T-helper 2 cell treated with Interferon-gamma antibody and Interleukin-4, amounts not matched to agents 5 μg/mL and 100 μg/mL, for 36 hours (primary cell): ENCODE data around the gene HMCN2.

Experiments
- DNase-seq: peaks from one replicate; pipeline ENCODE4 v3.0.0; 2021; ENCODE audit warnings: low spot score
- H3K27ac Mint-ChIP-seq: one replicate; pipeline ENCODE4 v1.8.0; 2021; ENCODE audit warnings: mild to moderate bottlenecking, mixed read lengths
- H3K27me3 Mint-ChIP-seq: one replicate; pipeline ENCODE4 v1.8.0; 2021; ENCODE audit warnings: low read depth, mixed read lengths
- H3K36me3 Mint-ChIP-seq: one replicate; pipeline ENCODE4 v1.8.0; 2021; ENCODE audit warnings: low read depth, mixed read lengths
- H3K4me1 Mint-ChIP-seq: one replicate; pipeline ENCODE4 v1.8.0; 2021; ENCODE audit warnings: low read depth, mixed read lengths
- H3K4me3 Mint-ChIP-seq: one replicate; pipeline ENCODE4 v1.8.0; 2022; ENCODE audit warnings: mild to moderate bottlenecking, moderate library complexity, mixed read lengths
- H3K9me3 Mint-ChIP-seq: one replicate; pipeline ENCODE4 v1.8.0; 2021; ENCODE audit warnings: mixed read lengths

The HMCN2 gene

DNA sequence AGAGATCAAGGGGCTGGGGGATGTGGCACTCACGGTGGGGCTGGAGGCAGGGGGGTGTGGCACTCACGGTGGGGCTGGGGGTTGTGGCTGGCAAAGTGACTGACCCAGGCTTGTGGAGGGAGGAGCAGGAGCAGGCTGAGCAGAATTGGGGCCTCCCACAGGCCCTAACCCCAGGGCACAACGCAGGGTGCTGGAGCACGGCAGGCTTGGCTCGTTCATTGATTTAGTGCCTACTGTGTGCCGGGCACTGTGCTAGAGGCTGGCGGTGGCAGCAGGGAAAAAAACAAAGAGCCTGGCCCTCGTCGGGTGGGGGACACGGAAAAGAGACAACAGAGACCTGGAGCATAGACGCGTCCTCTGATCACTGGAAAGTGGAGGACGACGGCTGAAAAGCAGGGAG lies 80.9 kb downstream of the HMCN2 start:
- no peaks in the 10 kb centered on the region for H3K9me3 Mint-ChIP-seq
- no peak for DNase-seq
- no peak overlapping the region for H3K27ac Mint-ChIP-seq
- H3K4me3 Mint-ChIP-seq, result no peak overlapping the region
- no peaks in the 10 kb centered on the region for H3K27me3 Mint-ChIP-seq
- H3K36me3 Mint-ChIP-seq, result no peaks in the 10 kb centered on the region
- no peaks in the 10 kb centered on the region for H3K4me1 Mint-ChIP-seq

DNA sequence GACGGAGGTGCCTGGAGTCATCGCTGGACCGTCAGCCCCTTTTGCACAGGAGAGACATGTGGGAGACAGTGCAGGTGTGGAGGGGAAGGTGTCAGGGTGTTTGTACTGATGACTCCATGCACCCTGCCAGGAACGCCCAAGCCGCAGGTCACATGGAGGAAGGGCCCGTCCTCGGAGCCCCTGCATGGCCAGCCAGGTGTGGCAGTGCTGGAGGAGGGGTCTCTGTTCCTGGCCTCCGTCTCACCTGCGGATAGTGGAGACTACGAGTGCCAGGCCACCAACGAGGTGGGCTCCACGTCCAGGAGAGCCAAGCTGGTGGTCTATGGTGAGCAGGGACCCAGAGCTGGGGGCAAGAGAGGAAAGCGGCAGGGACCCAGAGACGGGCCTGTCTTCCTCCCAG lies 81.5 kb downstream of the HMCN2 start:
- Mint-ChIP-seq H3K27me3 (no peaks in the 10 kb centered on the region), H3K4me1 (no peaks in the 10 kb centered on the region), H3K36me3 (no peaks in the 10 kb centered on the region), H3K4me3 (no peak overlapping the region), H3K9me3 (no peaks in the 10 kb centered on the region), H3K27ac (no peak overlapping the region)
- DNase-seq, result no peak

DNA sequence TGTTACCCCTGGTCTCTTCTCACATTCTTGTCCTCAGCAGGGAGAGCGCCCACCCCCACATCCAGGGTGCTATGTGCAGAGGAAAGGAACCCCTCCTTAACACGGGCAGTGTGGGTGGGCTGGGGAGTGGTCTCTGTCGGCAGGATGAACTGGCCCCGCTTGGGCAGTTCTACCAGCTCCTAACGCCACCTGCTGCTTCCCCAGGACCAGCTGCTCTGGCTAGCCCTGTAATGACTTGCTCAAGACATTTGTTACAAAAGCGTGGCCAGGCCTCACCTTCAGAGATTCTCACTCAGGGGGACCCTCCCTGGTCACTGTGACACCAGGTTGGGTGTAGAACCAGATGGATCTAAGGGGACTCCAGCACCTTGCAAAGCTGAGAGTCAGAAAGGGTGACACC lies 82.4 kb downstream of the HMCN2 start:
- Mint-ChIP-seq H3K4me3 (no peak overlapping the region), H3K36me3 (no peaks in the 10 kb centered on the region), H3K27ac (no peak overlapping the region), H3K9me3 (no peaks in the 10 kb centered on the region), H3K27me3 (no peaks in the 10 kb centered on the region), H3K4me1 (no peaks in the 10 kb centered on the region)
- no peak for DNase-seq

DNA sequence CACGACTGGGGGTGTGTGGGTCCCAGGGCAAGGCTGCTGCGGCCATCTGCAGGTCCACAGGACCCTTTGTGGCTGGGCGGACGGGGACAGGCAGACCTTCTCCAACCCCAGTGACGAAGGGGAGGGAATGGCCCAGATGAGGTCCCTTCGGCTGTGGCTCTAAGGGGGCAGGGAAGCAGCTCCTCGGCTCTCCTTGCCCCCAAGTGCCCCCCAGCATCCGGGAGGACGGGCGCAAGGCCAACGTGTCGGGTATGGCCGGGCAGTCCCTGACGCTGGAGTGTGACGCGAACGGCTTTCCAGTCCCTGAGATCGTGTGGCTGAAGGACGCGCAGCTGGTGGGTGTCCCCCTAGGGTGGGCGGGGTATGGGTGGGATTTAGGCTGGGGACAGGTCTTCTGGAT lies 82.8 kb downstream of the HMCN2 start:
- no peak for DNase-seq
- H3K4me1 Mint-ChIP-seq, result no peaks in the 10 kb centered on the region
- no peak overlapping the region for H3K27ac Mint-ChIP-seq
- no peaks in the 10 kb centered on the region for H3K36me3 Mint-ChIP-seq
- H3K4me3 Mint-ChIP-seq, result no peak overlapping the region
- H3K27me3 Mint-ChIP-seq, result no peaks in the 10 kb centered on the region
- H3K9me3 Mint-ChIP-seq, result no peaks in the 10 kb centered on the region

DNA sequence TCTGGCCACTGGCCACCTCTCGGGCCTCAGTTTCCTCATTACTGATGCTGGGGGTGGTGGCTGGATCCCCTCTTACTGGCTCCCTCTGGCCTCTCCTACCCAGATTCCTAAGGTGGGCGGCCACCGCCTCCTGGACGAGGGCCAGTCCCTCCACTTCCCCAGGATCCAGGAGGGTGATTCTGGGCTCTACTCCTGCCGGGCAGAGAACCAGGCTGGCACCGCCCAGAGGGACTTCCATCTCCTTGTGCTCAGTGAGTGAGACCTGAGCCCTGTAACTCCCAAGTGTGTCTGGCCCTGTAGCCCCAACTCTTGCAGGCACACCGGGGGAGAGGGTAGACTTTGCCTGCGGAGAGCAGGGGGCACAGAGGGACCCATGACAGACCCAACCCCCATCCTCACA lies 83.3 kb downstream of the HMCN2 start:
- H3K4me1 Mint-ChIP-seq, result no peaks in the 10 kb centered on the region

DNA sequence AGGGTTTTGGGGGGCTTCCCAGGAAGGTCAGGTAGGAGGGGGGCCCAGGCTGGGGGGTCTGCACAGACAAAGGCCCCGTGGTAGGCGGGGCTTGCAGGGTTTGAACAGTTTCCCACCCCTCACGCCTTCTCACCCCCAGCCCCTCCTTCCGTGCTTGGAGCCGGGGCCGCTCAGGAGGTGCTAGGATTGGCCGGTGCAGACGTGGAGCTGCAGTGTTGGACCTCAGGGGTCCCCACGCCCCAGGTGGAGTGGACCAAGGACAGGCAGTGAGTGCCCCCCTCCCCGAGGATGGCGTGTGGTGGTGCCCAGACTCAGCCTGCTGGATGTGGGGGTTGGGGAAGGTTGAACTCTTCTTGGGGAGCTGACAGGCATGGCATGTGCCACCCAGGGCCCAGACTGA lies 83.8 kb downstream of the HMCN2 start:
- H3K27me3 Mint-ChIP-seq, result no peaks in the 10 kb centered on the region
- H3K4me3 Mint-ChIP-seq, result no peak overlapping the region
- no peak overlapping the region for H3K27ac Mint-ChIP-seq
- no peaks in the 10 kb centered on the region for H3K4me1 Mint-ChIP-seq
- DNase-seq, result no peak
- H3K9me3 Mint-ChIP-seq, result no peaks in the 10 kb centered on the region
- no peaks in the 10 kb centered on the region for H3K36me3 Mint-ChIP-seq

More for the DNA sequence above, 83.3 kb downstream of the HMCN2 start:
- H3K4me3 Mint-ChIP-seq, result no peak overlapping the region
- no peak for DNase-seq
- H3K9me3 Mint-ChIP-seq, result no peaks in the 10 kb centered on the region
- H3K27me3 Mint-ChIP-seq, result no peaks in the 10 kb centered on the region
- no peak overlapping the region for H3K27ac Mint-ChIP-seq
- no peaks in the 10 kb centered on the region for H3K36me3 Mint-ChIP-seq

DNA sequence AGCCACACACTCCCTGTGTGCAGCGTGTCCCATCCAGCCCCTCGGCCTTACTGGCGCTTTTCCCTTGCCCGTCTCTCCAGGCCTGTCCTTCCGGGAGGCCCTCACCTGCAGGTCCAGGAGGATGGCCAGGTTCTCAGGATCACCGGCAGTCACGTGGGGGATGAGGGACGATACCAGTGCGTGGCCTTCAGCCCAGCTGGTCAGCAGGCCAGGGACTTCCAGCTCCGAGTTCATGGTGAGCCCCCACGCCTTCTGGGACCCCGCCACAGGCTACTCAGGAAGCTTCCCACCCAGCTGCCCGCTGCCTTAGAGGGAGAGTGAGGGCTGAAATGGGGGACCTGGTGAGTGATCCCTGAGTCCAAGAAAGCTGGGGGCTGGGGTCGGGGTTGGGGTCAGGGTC lies 85.8 kb downstream of the HMCN2 start:
- Mint-ChIP-seq H3K27ac (no peak overlapping the region), H3K4me3 (no peak overlapping the region), H3K36me3 (no peaks in the 10 kb centered on the region)

DNA sequence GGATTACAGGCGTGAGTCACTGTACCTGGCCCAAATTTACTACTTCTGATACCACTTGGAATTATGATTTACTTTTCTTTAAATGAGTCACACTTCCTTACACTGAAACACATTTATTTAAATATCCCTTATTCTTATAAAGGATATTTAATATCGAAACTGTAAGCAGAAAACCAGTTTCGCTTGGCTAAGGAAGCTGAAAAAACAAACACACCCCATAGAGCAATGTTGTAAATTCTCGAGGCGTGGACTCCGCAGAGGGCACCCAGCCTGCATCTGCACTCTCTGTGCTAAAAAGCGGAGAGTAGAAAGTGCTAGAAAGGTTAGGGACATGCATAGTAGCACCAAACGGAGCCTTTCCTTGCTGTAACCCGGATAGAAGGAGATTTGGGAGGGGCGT lies 86.5 kb downstream of the HMCN2 start:
- no peak overlapping the region for H3K27ac Mint-ChIP-seq
- H3K4me1 Mint-ChIP-seq, result no peaks in the 10 kb centered on the region
- no peaks in the 10 kb centered on the region for H3K36me3 Mint-ChIP-seq
- DNase-seq, result no peak
- H3K27me3 Mint-ChIP-seq, result no peaks in the 10 kb centered on the region
- H3K9me3 Mint-ChIP-seq, result no peaks in the 10 kb centered on the region
- no peak overlapping the region for H3K4me3 Mint-ChIP-seq

More for the DNA sequence above, 85.8 kb downstream of the HMCN2 start:
- no peaks in the 10 kb centered on the region for H3K9me3 Mint-ChIP-seq
- no peaks in the 10 kb centered on the region for H3K4me1 Mint-ChIP-seq
- DNase-seq, result no peak
- no peaks in the 10 kb centered on the region for H3K27me3 Mint-ChIP-seq

DNA sequence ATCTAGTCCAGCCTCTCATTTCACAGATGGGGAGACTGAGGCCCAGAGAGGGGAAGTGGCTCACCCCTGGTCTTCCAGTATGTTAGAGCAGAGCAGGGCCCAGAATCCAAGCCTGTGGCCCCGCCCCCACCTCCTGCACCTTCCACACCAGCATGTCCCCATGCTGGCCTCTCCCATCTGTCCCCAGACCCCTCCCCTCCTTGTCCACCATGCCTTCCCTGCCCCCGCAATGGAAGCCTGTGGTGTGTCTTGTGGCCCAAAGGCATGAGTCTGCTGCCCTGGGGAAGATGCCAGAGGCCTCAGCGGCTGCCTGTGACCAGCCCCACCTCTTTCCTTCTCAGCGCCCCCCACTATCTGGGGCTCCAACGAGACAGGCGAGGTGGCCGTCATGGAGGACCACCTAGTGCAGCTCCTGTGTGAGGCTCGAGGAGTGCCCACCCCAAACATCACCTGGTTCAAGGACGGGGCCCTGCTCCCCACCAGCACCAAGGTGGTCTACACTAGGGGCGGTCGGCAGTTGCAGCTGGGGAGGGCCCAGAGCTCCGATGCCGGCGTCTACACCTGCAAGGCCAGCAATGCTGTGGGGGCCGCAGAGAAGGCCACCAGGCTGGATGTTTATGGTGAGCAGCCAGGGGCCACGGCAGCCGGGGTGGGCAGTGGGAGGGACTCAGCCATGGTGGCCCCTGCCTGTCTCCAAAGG lies 87.2 kb downstream of the HMCN2 start:
- no peaks in the 10 kb centered on the region for H3K36me3 Mint-ChIP-seq
- H3K27ac Mint-ChIP-seq, result no peak overlapping the region
- no peaks in the 10 kb centered on the region for H3K9me3 Mint-ChIP-seq
- no peaks in the 10 kb centered on the region for H3K4me1 Mint-ChIP-seq
- H3K27me3 Mint-ChIP-seq, result no peaks in the 10 kb centered on the region
- H3K4me3 Mint-ChIP-seq, result no peak overlapping the region
- no peak for DNase-seq

DNA sequence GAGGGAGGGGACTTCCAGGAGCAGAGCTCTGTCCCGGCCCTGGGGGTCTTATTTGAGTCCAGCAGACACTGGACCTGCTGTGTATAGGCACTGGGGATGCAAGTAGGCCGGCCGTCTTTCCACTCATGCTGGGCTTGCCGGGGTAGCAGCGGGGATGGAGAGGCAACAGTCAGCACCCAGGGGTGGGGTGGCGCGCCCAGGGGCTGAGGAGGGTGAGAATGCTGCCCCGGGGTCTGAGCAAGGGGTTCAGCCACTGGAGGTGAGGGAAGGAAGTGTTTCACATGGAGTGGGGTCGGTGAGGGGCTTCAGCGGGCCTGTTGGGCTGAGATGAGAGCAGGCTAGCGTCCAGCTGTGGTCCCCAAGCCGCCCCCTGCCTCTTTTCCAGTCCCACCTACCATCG lies 88.8 kb downstream of the HMCN2 start:
- no peaks in the 10 kb centered on the region for H3K9me3 Mint-ChIP-seq
- DNase-seq, result no peak
- H3K36me3 Mint-ChIP-seq, result no peaks in the 10 kb centered on the region
- no peak overlapping the region for H3K27ac Mint-ChIP-seq
- no peaks in the 10 kb centered on the region for H3K27me3 Mint-ChIP-seq
- H3K4me3 Mint-ChIP-seq, result no peak overlapping the region
- H3K4me1 Mint-ChIP-seq, result no peaks in the 10 kb centered on the region

DNA sequence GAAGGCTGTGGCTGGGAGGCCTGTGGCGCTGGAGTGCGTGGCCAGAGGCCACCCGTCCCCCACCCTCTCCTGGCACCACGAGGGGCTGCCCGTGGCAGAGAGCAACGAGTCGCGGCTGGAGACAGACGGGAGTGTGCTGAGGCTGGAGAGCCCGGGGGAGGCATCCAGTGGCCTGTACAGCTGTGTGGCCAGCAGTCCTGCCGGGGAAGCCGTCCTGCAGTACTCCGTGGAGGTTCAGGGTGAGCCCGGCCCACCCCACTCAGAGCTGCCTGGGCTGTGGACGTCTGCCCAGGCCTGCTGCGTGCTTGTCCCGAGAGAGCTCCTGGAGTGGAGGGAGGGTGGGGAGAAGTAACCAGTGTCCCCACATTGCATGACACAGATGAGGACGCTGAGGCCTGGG lies 89.2 kb downstream of the HMCN2 start:
- Mint-ChIP-seq H3K27ac (no peak overlapping the region), H3K4me1 (no peaks in the 10 kb centered on the region)

DNA sequence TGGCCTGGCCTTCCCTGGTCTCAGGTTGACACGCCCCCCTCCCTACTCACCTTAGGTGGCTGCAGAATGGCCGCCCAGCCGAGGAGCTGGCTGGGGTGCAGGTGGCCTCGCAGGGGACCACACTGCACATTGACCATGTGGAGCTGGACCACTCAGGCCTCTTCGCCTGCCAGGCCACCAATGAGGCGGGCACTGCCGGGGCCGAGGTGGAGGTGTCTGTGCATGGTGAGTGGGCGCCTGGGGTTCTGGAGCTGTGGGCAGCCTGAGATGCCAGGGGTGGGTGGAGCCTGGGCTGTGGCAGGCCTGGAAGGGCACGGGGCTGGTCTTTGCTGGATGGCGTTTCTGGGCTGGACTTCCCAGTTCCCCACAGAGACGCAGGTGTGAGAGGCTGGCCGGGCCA lies 90.5 kb downstream of the HMCN2 start:
- H3K27me3 Mint-ChIP-seq, result no peaks in the 10 kb centered on the region
- no peak for DNase-seq
- H3K36me3 Mint-ChIP-seq, result no peaks in the 10 kb centered on the region
- no peaks in the 10 kb centered on the region for H3K9me3 Mint-ChIP-seq
- no peak overlapping the region for H3K4me3 Mint-ChIP-seq
- no peak overlapping the region for H3K27ac Mint-ChIP-seq
- no peaks in the 10 kb centered on the region for H3K4me1 Mint-ChIP-seq

More for the DNA sequence above, 89.2 kb downstream of the HMCN2 start:
- Mint-ChIP-seq H3K4me3 (no peak overlapping the region), H3K9me3 (no peaks in the 10 kb centered on the region), H3K36me3 (no peaks in the 10 kb centered on the region), H3K27me3 (no peaks in the 10 kb centered on the region)
- DNase-seq, result no peak

DNA sequence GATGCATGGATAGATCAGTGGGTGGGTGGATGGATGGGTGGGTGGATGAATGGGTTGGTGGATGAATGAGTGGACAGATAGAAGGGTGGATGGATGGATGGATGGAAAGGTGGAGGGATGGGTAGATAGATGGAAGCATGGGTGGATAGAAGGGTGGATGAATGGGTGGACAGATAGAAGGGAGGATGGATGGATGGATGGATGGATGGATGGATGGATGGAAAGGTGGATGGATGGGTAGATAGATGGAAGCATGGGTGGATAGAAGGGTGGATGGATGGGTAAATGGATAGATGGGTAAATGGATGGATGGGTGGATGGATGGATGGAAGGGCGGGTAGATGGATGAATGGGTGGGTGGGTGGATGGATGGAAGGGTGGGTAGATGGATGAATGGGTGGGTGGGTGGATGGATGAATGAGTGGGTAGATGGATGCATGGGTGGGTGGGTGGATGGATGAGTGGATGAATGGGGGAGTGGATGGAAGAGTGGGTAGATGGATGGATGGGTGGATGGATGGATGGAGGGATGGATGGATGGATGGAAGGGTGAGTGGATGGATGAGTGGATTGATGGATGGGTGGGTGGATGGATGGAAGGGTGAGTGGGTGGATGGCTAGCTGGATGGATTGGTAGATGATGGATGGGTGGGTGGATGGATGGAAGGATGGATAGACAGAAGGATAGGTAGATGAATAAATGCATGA lies 91.5 kb downstream of the HMCN2 start:
- no peaks in the 10 kb centered on the region for H3K36me3 Mint-ChIP-seq
- no peaks in the 10 kb centered on the region for H3K27me3 Mint-ChIP-seq
- H3K27ac Mint-ChIP-seq, result no peak overlapping the region
- no peak overlapping the region for H3K4me3 Mint-ChIP-seq
- no peaks in the 10 kb centered on the region for H3K9me3 Mint-ChIP-seq
- H3K4me1 Mint-ChIP-seq, result no peaks in the 10 kb centered on the region
- no peak for DNase-seq

DNA sequence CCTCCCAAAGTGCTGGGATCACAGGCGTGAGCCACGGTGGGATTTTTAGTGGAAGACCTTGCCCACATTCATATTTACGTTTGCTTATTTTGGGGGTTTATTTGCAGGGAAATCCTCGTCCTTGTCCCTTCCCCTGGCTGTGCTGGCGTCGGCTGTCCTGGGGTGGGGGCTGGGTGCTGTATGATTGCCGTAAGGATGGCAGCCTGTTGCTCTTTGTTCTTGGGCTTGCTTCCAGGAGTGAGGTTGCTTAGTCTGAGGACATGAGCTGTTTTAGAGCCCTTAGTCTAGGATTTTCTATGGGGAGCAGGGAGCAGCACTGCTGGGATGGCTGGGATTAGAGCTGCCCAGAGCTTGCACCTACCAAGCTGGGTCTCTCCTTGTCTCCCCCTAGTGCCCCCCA lies 93.4 kb downstream of the HMCN2 start:
- Mint-ChIP-seq H3K4me3 (no peak overlapping the region), H3K36me3 (no peaks in the 10 kb centered on the region), H3K9me3 (no peaks in the 10 kb centered on the region), H3K4me1 (no peaks in the 10 kb centered on the region), H3K27ac (no peak overlapping the region), H3K27me3 (no peaks in the 10 kb centered on the region)
- DNase-seq, result no peak

DNA sequence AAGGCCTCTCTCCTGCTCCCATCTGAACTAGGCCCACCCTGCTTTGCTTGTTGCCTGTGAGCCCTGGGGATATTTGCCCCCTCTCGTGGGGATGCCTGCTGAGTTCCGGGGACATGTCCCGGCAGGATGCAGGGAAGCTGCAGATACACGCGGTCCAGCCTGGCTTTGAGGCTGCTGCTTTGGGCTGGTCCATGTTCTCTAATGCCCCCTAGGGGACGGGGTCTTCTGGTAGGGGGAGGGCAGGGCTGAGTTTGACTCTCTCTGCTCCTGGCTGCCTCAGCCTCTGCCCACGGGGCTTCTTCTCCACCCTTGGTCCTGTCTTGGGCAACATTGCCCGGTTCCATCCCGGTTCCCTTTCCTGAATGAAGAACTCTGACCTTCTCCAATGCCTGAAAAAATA lies 94.3 kb downstream of the HMCN2 start:
- H3K27ac Mint-ChIP-seq, result no peak overlapping the region
- no peaks in the 10 kb centered on the region for H3K9me3 Mint-ChIP-seq
- H3K4me3 Mint-ChIP-seq, result no peak overlapping the region
- no peaks in the 10 kb centered on the region for H3K36me3 Mint-ChIP-seq
- H3K4me1 Mint-ChIP-seq, result no peaks in the 10 kb centered on the region
- H3K27me3 Mint-ChIP-seq, result no peaks in the 10 kb centered on the region
- DNase-seq, result no peak
